ENCODE measurements around the gene KRT35. TPM values are rescaled to one million over a fixed set of nuclear protein-coding genes. Genes with fewer than 3 reads are reported as not detected.

The KRT35 gene
- total and polyA plus RNA-seq, 2 donors (not counting 3 experiments of a cell fraction or from before 2014, with no cell fraction given): not detected

DNA sequence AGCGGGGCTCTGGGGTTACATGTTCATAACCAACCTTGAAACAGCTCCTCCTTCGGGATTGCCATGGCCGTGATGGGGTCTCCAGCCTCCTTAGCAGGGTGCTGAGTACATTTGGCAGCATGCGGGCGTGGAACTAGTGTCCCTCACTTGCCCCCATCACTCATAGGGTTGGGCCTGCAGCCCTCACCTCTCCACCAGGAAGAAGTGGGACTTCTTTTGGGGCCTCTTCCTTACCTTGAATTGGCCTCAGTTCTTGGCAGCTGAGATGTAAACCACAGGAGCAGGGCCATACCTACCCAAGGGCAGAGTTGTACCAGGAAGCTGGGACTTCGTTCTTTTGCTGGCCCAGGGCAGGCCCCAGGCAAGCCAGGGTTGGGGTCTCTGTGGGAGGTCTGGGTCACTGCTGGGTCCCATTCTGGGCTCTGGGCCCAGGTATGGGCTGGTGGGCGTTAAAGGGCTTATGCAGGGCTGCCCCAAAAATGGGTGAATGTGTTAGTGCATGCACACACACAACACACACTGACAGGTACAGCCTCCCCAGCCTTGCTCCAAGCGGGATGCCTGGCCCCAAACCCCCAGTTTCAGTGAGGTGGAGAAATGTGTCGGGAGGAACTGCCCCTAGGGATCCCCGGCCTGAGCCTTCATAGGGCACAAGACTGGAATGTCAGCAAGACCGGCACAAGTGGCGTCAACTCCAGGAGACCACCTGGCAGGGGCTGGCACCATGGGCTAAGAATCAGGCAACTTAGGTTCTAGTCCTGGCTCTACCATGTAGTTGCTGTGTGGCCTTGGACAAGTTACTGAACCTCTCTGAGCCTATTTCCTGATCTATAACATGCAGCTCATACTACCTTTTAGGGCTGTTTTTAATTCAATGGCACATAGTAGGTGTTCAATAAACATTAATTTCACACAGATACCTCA lies 41.6 kb upstream of the KRT35 start:
- no peaks in the 10 kb centered on the region for H3K9me1 ChIP-seq (replicated peaks; ENCODE audit: control insufficient read depth, extremely low read depth, insufficient read depth, low read length)
- H3K79me2 ChIP-seq (ENCODE audit: control insufficient read depth, insufficient read depth, low read length): no peaks in the 10 kb centered on the region
- H3K4me2 ChIP-seq (ENCODE audit: insufficient read depth, low read length): peak overlapping the region; percentile 19
- ChIA-PET CTCF (interaction anchor here (0.8 to 5.3 kb wide), 9 partner anchors 7 to 140 kb away, joined by 3 to 66 read pairs (median 6); no protein-coding TSS in a partner anchor), POLR2A (interaction anchor here (0.9 kb wide), 1 partner anchor 19 kb away, joined by 3 read pairs; no protein-coding TSS in a partner anchor)
- H3K4me3 ChIP-seq (replicated peaks in 1 of 3; ENCODE audit: insufficient read depth in 1 of 3, low read depth in 1 of 3, low read length in 3 of 3): no peak overlapping the region
- no peak for DNase-seq (ENCODE audit: low read depth, low spot score)
- TF ChIP-seq, protein P1, sequence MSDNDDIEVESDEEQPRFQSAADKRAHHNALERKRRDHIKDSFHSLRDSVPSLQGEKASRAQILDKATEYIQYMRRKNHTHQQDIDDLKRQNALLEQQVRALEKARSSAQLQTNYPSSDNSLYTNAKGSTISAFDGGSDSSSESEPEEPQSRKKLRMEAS (IDR thresholded peaks at IDR 0.05; ENCODE audit: insufficient read depth, insufficient read length): no peak
- TF ChIP-seq GATA2 (IDR thresholded peaks at IDR 0.05; ENCODE audit: insufficient read depth, insufficient read length, low read depth, low read length): no peak
- TF ChIP-seq POLR2AphosphoS5 (IDR thresholded peaks at IDR 0.05; ENCODE audit: insufficient read depth, low read depth, low read length): no peak
- no peak for TF ChIP-seq FOS (IDR thresholded peaks at IDR 0.05; ENCODE audit: borderline replicate concordance, insufficient read depth, low read length)
- no peak for TF ChIP-seq JUN (IDR thresholded peaks at IDR 0.05; ENCODE audit: borderline replicate concordance, insufficient read depth, insufficient read length, low read depth)
- TF ChIP-seq POLR2A (IDR thresholded peaks at IDR 0.05; ENCODE audit: low read depth, low read length): no peak
- no peak for TF ChIP-seq CTCF (IDR thresholded peaks at IDR 0.05; ENCODE audit: extremely low read depth in 1 of 2, insufficient read depth in 1 of 2, low read depth in 1 of 2, low read length in 2 of 2)
- TF ChIP-seq MYC (IDR thresholded peaks at IDR 0.05; ENCODE audit: low read depth, low read length): no peak
- TF ChIP-seq EZH2 (IDR thresholded peaks at IDR 0.05; ENCODE audit: borderline replicate concordance, low read depth, low read length, severe bottlenecking): no peak
- peak overlapping the region; percentile 45 for H3K9ac ChIP-seq (replicated peaks; ENCODE audit: extremely low read depth, insufficient read depth, low read length)
- dilution Hi-C loops (cut with MboI; ENCODE audit: extremely low pct_ligation_motif_present, low sequenced_read_pairs) (no loop called here), intact Hi-C loops (cut with micrococcal nuclease) (no loop called here)
- peak; percentile 58 for FAIRE-seq
- peaks cover 24% of the 10 kb centered on the region for H3K4me1 ChIP-seq (ENCODE audit: control insufficient read depth, extremely low read depth, insufficient read depth, low read length)
- H2AFZ ChIP-seq (ENCODE audit: low read depth, low read length): peak overlapping the region; percentile 28
- no peaks in the 10 kb centered on the region for H3K27me3 ChIP-seq (ENCODE audit: control insufficient read depth in 2 of 2, insufficient read depth in 2 of 2, low read length in 2 of 2)
- no peaks in the 10 kb centered on the region for H3K36me3 ChIP-seq (ENCODE audit: control insufficient read depth in 2 of 2, extremely low read depth in 1 of 2, insufficient read depth in 2 of 2, low read length in 2 of 2)
- peak overlapping the region; percentile 80 for H3K27ac ChIP-seq (ENCODE audit: insufficient read depth, low read depth, low read length)
- no TSS peak for BruUV-seq (replicated peaks)
- no peaks in the 10 kb centered on the region for H4K20me1 ChIP-seq (replicated peaks; ENCODE audit: control insufficient read depth, extremely low read depth, insufficient read depth, low read length)
- no peaks in the 10 kb centered on the region for H3K9me3 ChIP-seq (replicated peaks; ENCODE audit: control insufficient read depth, insufficient read depth, low read length)
